Keratinocyte (primary cell): ENCODE data around the gene CALHM4. TPM values are rescaled to one million over a fixed set of nuclear protein-coding genes. Genes with fewer than 3 reads are reported as not detected.

Experiments
- DNase-seq: peaks from one replicate; pipeline ENCODE4 v3.0.0-alpha.2; 2011; ENCODE audit warnings: low read depth, missing footprints, low spot score
- FAIRE-seq: peaks from 2 replicates; lab custom pipeline; 2011; peaks lifted over from hg19 to GRCh38; lab: Jason Lieb, UNC
- H2AFZ ChIP-seq: 2 replicates; pipeline ENCODE4 v1.6.0; 2012; ENCODE audit warnings: low read length, control low read depth, inconsistent platforms; ENCODE audit not compliant: control insufficient read depth
- H3K27ac ChIP-seq: 2 replicates; pipeline ENCODE4 v1.5.1; 2011; ENCODE audit warnings: low read length; ENCODE audit not compliant: control insufficient read depth, insufficient read depth
- H3K27me3 ChIP-seq: 3 replicates; pipeline ENCODE4 v1.6.0; 2011; ENCODE audit warnings: low read length; ENCODE audit not compliant: control insufficient read depth, insufficient read depth; ENCODE audit errors: extremely low read depth
- H3K36me3 ChIP-seq, 2 experiments: 2 replicates in 1 of 2; 3 replicates in 1 of 2; pipeline ENCODE4 v1.5.1; 2011; ENCODE audit warnings: low read length in 2 of 2, mild to moderate bottlenecking in 1 of 2; ENCODE audit not compliant: control insufficient read depth in 2 of 2, insufficient read depth in 2 of 2; ENCODE audit errors: extremely low read depth in 1 of 2
- H3K4me1 ChIP-seq: 3 replicates; pipeline ENCODE4 v1.5.1; 2011; ENCODE audit warnings: low read length; ENCODE audit not compliant: control insufficient read depth, insufficient read depth; ENCODE audit errors: extremely low read depth
- H3K4me2 ChIP-seq: 3 replicates; pipeline ENCODE4 v1.6.0; 2011; ENCODE audit warnings: low read depth, low read length; ENCODE audit not compliant: control insufficient read depth, insufficient read depth; ENCODE audit errors: extremely low read depth
- H3K4me3 ChIP-seq, 3 experiments: fragments of 200-600 bp in 1 of 3; sonication (generic) in 1 of 3; 2 replicates in 2 of 3; 3 replicates in 1 of 3; pipeline ENCODE4 v1.5.1; 2011 to 2016; ENCODE audit warnings: low read length in 3 of 3, mild to moderate bottlenecking in 3 of 3, control low read depth in 2 of 3, inconsistent platforms in 1 of 3, low read depth in 1 of 3, mixed read lengths in 1 of 3, mixed run types in 1 of 3, moderate library complexity in 1 of 3; ENCODE audit not compliant: control insufficient read depth in 2 of 3, insufficient read depth in 2 of 3; ENCODE audit errors: extremely low read depth in 1 of 3
- H3K79me2 ChIP-seq: 2 replicates; pipeline ENCODE4 v1.6.0; 2012; ENCODE audit warnings: low read length; ENCODE audit not compliant: control insufficient read depth, insufficient read depth
- H3K9ac ChIP-seq: 3 replicates; pipeline ENCODE4 v1.6.0; 2011; ENCODE audit warnings: low read length; ENCODE audit not compliant: control insufficient read depth, insufficient read depth; ENCODE audit errors: extremely low read depth
- H3K9me1 ChIP-seq: 3 replicates; pipeline ENCODE4 v1.6.0; 2011; ENCODE audit warnings: low read length; ENCODE audit not compliant: control insufficient read depth, insufficient read depth; ENCODE audit errors: extremely low read depth
- H3K9me3 ChIP-seq: 2 replicates; pipeline ENCODE4 v1.5.1; 2012; ENCODE audit warnings: low read depth, low read length; ENCODE audit not compliant: control insufficient read depth
- H4K20me1 ChIP-seq: 3 replicates; pipeline ENCODE4 v1.6.0; 2011; ENCODE audit warnings: low read length; ENCODE audit not compliant: control insufficient read depth, insufficient read depth; ENCODE audit errors: extremely low read depth
- EZH2 ChIP-seq: IDR thresholded peaks from one replicate; pipeline ENCODE4 v1.6.1; 2012; ENCODE audit warnings: inconsistent platforms, mild to moderate bottlenecking, low read length, moderate library complexity
- dilution Hi-C: fragments of 300-500 bp; cut with MboI; formaldehyde crosslinking; loops from one replicate; pipeline ENCODE4 v1.7.0; 2020; ENCODE audit warnings: low sequenced_read_pairs; ENCODE audit not compliant: extremely low pct_ligation_motif_present
- polyA plus RNA-seq, 5 experiments: library from polyadenylated mRNA; depleted of rRNA in 3 of 5; stranded (reverse) in 3 of 5; stranded (forward) in 1 of 5; unstranded in 1 of 5; fragments of >200 nt; gene quantifications; 1 replicate in 1 of 5; 2 replicates in 3 of 5; 3 replicates in 1 of 5; pipeline versions ENCODE4 v1.2.1 to v1.2.3, GENCODE V29; 2011 to 2012; ENCODE audit warnings: missing spikeins in 2 of 5, low read depth in 1 of 5, low replicate concordance in 1 of 5
- TF ChIP-seq, protein P1 (sequence below), 3 experiments: IDR thresholded peaks in 1 of 3; conservative IDR thresholded peaks in 1 of 3; optimal IDR thresholded peaks in 1 of 3; 2 replicates in 2 of 3; 3 replicates in 1 of 3; pipeline versions ENCODE3 to v1.5.1; 2011; ENCODE audit warnings: low read length in 3 of 3, mild to moderate bottlenecking in 3 of 3, moderate library complexity in 2 of 3, control low read depth in 1 of 3, inconsistent platforms in 1 of 3; ENCODE audit not compliant: insufficient read depth in 2 of 3; ENCODE audit errors: extremely low read depth in 1 of 3

Gene CALHM4
- polyA plus RNA-seq, 1 donor (not counting 4 experiments of a cell fraction or from before 2014, with no cell fraction given): 0.33 TPM

DNA sequence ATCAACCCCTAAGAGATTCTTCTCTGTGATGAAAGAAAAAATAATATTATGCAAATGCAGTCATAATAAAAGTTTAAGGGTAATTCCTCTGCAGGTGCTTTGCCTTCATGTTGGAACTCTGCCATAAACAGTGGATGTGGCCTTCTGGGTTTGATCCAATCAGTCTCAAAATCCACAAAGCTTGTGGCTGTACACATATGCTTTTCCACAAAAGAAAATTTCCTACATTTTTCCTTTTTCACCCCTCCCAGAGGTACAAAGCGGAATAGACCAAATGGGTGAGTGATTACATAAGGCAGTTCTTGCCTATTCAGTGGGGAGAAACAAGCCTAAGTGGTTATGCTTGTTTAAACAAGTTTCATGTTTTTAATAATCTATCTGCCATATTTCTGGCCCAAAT lies 25.4 kb upstream of the CALHM4 start:
- Histone ChIP-seq H3K36me3 (no peaks in the 10 kb centered on the region), H3K79me2 (no peaks in the 10 kb centered on the region), H4K20me1 (no peaks in the 10 kb centered on the region), H3K27me3 (no peaks in the 10 kb centered on the region), H3K9me1 (no peaks in the 10 kb centered on the region), H2AFZ (no peak overlapping the region), H3K4me1 (peaks cover 15% of the 10 kb centered on the region), H3K4me2 (peak overlapping the region; percentile 19), H3K9ac (no peak overlapping the region), H3K4me3 (no peak overlapping the region), H3K9me3 (no peaks in the 10 kb centered on the region), H3K27ac (no peak overlapping the region)
- TF ChIP-seq EZH2: no peak
- TF ChIP-seq, protein P1, sequence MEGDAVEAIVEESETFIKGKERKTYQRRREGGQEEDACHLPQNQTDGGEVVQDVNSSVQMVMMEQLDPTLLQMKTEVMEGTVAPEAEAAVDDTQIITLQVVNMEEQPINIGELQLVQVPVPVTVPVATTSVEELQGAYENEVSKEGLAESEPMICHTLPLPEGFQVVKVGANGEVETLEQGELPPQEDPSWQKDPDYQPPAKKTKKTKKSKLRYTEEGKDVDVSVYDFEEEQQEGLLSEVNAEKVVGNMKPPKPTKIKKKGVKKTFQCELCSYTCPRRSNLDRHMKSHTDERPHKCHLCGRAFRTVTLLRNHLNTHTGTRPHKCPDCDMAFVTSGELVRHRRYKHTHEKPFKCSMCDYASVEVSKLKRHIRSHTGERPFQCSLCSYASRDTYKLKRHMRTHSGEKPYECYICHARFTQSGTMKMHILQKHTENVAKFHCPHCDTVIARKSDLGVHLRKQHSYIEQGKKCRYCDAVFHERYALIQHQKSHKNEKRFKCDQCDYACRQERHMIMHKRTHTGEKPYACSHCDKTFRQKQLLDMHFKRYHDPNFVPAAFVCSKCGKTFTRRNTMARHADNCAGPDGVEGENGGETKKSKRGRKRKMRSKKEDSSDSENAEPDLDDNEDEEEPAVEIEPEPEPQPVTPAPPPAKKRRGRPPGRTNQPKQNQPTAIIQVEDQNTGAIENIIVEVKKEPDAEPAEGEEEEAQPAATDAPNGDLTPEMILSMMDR (optimal IDR thresholded peaks at IDR 0.05 in 1 of 3, IDR thresholded peaks at IDR 0.05 in 1 of 3, conservative IDR thresholded peaks at IDR 0.05 in 1 of 3; ENCODE audit: extremely low read depth in 1 of 3, insufficient read depth in 2 of 3, low read length in 3 of 3): no peak
- no peak for FAIRE-seq
- dilution Hi-C loops: no loop called here
- DNase-seq: no peak

DNA sequence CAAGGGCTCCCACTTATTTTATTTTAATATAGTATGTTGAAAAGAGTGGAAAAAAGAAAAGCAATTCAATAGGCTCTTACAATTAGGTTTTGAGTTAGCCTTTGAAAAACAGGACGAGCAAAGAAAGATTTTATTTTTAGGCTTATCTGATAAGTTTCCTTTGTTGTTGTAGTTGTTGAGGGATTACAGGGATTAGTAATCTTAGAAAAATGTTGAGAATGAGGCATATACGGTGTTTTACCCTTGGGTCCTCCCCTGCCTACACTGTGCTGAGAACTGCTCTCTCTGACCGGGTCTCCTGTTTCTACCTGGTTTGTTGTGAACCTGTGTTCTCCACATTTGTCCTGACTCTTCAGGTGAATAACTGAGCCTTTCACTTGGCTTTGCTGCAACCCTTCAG lies 24.8 kb upstream of the CALHM4 start:
- Histone ChIP-seq H4K20me1 (no peaks in the 10 kb centered on the region), H3K9me1 (no peaks in the 10 kb centered on the region), H3K4me2 (peak overlapping the region; percentile 11), H3K27ac (no peak overlapping the region), H3K27me3 (no peaks in the 10 kb centered on the region), H2AFZ (no peak overlapping the region), H3K79me2 (no peaks in the 10 kb centered on the region), H3K36me3 (no peaks in the 10 kb centered on the region), H3K9me3 (no peaks in the 10 kb centered on the region), H3K4me1 (peaks cover 15% of the 10 kb centered on the region), H3K4me3 (no peak overlapping the region), H3K9ac (no peak overlapping the region)
- dilution Hi-C loops: no loop called here
- TF ChIP-seq, protein P1 (optimal IDR thresholded peaks at IDR 0.05 in 1 of 3, IDR thresholded peaks at IDR 0.05 in 1 of 3, conservative IDR thresholded peaks at IDR 0.05 in 1 of 3; ENCODE audit: extremely low read depth in 1 of 3, insufficient read depth in 2 of 3, low read length in 3 of 3): no peak
- no peak for TF ChIP-seq EZH2
- DNase-seq (no peak), FAIRE-seq (peak; percentile 20)
